Measurements from ENCODE around the gene DNM1. TPM values are rescaled to one million over a fixed set of nuclear protein-coding genes. Genes with fewer than 3 reads are reported as not detected.

DNM1 gene
- total RNA-seq (1 to 10 TPM; 1.2 to 5.4 (median 3.2) TPM), polyA plus RNA-seq (1 to 10 TPM; 1.1 to 2.4 (median 1.5) TPM)
- long read RNA-seq, donor 1 = 0 reads
- long read RNA-seq, donor 2, partial matches to known transcripts = 0 of 2 reads
- long read RNA-seq, donor 2, other reads (novel, unspliced or antisense) = 2 of 2 reads

DNA sequence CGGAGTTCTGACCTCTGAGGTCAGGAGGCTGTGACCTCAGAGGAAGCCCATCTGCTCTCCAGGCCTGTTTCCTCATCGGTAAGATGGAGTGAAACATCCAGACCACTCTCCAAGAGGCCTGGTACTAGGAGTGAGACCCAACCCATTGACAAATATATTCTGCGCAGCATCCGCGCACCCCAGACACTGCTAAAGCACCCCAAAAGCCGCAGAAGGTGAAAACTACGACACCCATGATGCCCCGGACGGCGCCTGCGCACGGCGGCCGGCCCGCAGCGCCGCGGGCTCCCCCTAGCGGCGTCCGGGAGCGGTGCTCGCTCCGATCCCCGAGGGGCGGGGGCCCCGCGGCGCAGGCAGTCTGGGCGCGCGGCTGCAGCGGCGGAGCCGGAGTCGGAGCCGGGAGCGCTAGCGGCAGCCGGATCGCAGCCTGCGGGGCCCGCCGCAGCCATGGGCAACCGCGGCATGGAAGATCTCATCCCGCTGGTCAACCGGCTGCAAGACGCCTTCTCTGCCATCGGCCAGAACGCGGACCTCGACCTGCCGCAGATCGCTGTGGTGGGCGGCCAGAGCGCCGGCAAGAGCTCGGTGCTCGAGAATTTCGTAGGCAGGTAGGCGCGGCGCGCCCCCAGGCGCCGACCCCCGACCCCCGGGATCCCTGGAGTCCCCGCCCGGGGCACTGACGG lies at the start of gene DNM1:
DNM1 (plus strand) TSS at position 356 of the 683 bp plus-strand sequence; CDS start at position 448, 92 bp downstream.
- no peaks in the 10 kb centered on the region for H3K36me3 ChIP-seq (ENCODE audit: insufficient read depth in 1 of 2, low read depth in 1 of 2)
- H3K4me3 ChIP-seq = peak within 1 kb of the TSS; percentile 73
- DNase-seq (peak; percentile 66 to 80), ATAC-seq (peak; percentile 91 to 96 (median 94))
- peak; percentile 97 for TF ChIP-seq CTCF (IDR thresholded peaks at IDR 0.05)
- H3K4me1 ChIP-seq = peaks cover 4% of the 10 kb centered on the region
- peaks cover 0 to 18% (median 7%) of the 10 kb centered on the region in 3 donors for H3K27me3 ChIP-seq (ENCODE audit: insufficient read depth in 3 of 3, low read length in 2 of 3)
- intact Hi-C loops (cut with DNase I) = no loop called here
- no peak within 1 kb of the TSS for H3K27ac ChIP-seq
- WGBS, 3 donors = 0 to 1% (median 0%) methylated on average over 54 to 72 of the region's 72 CpGs
- no peaks in the 10 kb centered on the region for H3K9me3 ChIP-seq

DNA sequence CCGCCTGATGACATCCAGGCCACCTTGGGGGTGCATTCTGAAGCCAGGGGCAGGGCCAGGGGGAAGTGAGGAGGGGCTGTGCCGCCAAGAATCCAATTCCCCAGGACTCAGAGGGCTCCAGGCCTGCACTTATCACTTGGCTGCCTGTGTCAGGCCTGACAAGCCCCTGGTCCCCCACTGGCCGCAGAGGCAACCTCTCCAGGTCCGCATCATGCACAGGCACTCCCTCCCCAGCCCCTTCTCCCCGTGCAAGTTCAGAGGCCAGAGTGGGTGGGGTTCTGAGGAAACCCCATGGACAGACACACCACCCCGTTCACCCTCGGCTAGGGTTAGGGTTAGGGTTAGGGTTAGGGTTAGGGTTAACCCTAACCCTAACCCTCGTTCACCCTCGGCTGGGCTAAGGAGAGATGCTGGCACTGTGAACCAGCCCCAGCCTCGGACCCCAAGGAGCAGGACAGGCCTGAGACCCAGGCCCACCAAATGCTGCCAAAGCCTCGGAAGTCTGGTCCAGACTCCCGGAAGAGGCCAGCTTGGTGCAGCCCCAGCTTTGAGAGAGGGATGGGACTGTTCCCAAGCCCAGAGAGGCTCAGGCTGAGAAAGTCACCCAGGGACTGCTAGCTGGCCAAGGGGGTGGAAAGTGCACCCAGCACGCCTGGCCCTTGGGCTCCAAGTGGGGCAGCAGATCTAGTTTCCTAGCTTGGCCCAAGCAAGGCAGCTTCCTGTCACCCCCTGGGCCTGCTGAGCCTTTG lies 49.1 kb upstream of the DNM1 start:
- Histone ChIP-seq H3K36me3 (ENCODE audit: insufficient read depth in 1 of 2, low read depth in 1 of 2) (no peaks in the 10 kb centered on the region), H3K27me3 (ENCODE audit: insufficient read depth in 3 of 3, low read length in 2 of 3) (no peaks in the 10 kb centered on the region), H3K27ac (no peak overlapping the region), H3K9me3 (no peaks in the 10 kb centered on the region), H3K4me3 (no peak overlapping the region), H3K4me1 (peaks cover 2% of the 10 kb centered on the region)
- ATAC-seq (no peak), DNase-seq (peak in 1 of 2 donors; percentile 44)
- WGBS, 3 donors = 83 to 85% (median 83%) methylated on average over 13 of the region's 13 CpGs
- no peak for TF ChIP-seq CTCF (IDR thresholded peaks at IDR 0.05)
- intact Hi-C loops (cut with DNase I) = no loop called here

DNA sequence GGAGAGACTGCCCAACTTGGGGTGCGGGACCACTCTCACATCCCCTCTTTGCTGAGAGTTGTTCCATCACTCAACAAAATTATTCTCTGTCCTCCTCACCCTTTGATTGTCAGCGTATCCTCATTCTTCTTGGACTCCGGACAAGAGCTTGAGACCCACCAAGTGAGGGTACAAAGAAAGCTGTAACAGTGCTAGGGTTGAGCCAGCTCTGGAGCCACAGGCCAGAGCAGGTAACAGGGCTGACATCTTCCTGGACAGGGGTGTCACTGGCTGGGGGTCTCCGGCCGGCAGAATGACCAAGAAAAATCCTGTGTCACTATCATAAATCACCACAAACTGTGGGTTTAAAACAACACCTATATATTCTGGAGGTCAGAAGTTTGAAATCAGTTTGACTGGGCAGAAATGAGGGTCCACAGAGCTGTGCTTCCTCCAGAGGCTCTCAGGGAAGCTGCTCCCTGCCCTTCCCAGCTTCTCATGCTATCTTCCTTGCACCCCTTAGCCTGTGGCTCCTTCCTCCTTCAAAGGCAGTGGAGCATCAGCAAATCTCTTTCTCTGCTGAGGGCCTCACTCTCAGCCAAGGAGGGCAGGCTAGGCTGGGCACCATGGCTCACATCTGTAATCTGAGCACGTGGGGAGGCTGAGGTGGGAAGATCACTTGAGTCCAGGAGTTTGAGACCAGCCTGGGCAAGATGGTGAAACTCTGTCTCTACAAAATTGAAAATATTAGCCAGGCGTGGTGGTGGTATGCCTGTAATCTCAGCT lies 47.3 kb upstream of the DNM1 start:
- no peak for TF ChIP-seq CTCF (IDR thresholded peaks at IDR 0.05)
- ATAC-seq = no peak

GRCh38 chr9:128159522-128159783 lies 43.7 kb upstream of the DNM1 start:
- DNase-seq = no peak
- no peak for TF ChIP-seq CTCF (IDR thresholded peaks at IDR 0.05)
- H3K27ac ChIP-seq = peak overlapping the region; percentile 61
- no peaks in the 10 kb centered on the region for H3K9me3 ChIP-seq
- no peaks in the 10 kb centered on the region for H3K27me3 ChIP-seq (ENCODE audit: insufficient read depth in 3 of 3, low read length in 2 of 3)
- peaks cover 5 to 23% of the 10 kb centered on the region in 2 donors for H3K36me3 ChIP-seq (ENCODE audit: insufficient read depth in 1 of 2, low read depth in 1 of 2)
- intact Hi-C loops (cut with DNase I) = no loop called here
- peaks cover 14% of the 10 kb centered on the region for H3K4me1 ChIP-seq
- ATAC-seq = peak in 3 of 4 donors; percentile 1 to 2 (median 2)
- 31 to 43% (median 37%) methylated on average over 11 of the region's 11 CpGs for WGBS, 3 donors
- H3K4me3 ChIP-seq = peak overlapping the region; percentile 75

More for the DNA sequence above, 47.3 kb upstream of the DNM1 start:
- Histone ChIP-seq H3K4me1 (peaks cover 6% of the 10 kb centered on the region), H3K27me3 (ENCODE audit: insufficient read depth in 3 of 3, low read length in 2 of 3) (no peaks in the 10 kb centered on the region), H3K36me3 (ENCODE audit: insufficient read depth in 1 of 2, low read depth in 1 of 2) (no peaks in the 10 kb centered on the region), H3K4me3 (no peak overlapping the region), H3K9me3 (no peaks in the 10 kb centered on the region), H3K27ac (no peak overlapping the region)
- 75 to 81% (median 81%) methylated on average over 7 of the region's 7 CpGs for WGBS, 3 donors
- DNase-seq = peak in 1 of 2 donors; percentile 33
- intact Hi-C loops (cut with DNase I) = no loop called here
